Mucosa of gallbladder (tissue), 1 donor: Measurements from ENCODE around the gene MEAK7. TPM values are rescaled to one million over a fixed set of nuclear protein-coding genes. Genes with fewer than 3 reads are reported as not detected.
A peak's percentile ranks its signal among the peaks of the same experiment; 100 is the strongest.
"Not testable (repeated sequence)": the region's sequence is repeated elsewhere in the genome, so short reads cannot be mapped to it uniquely, and the experiment has no call there.

Experiments
- DNase-seq: peaks from one replicate; pipeline ENCODE4 v3.0.0-alpha.2; 2020; ENCODE audit warnings: low spot score
- total RNA-seq: library from RNA; stranded (reverse); gene quantifications from one replicate; pipeline ENCODE4 v1.2.1, GENCODE V29; 2021
- donor health status: DM: no; HTN: no; CAD: no.

MEAK7 gene
- total RNA-seq, 1 donor from 2014 or later = 22.5 TPM

- no peak for DNase-seq
Observed at GRCh38 chr16:84532855-84533486, 28.5 kb upstream of the MEAK7 start.

- peak; percentile 62 for DNase-seq
Observed at GRCh38 chr16:84532291-84532724, 27.8 kb upstream of the MEAK7 start.

DNA sequence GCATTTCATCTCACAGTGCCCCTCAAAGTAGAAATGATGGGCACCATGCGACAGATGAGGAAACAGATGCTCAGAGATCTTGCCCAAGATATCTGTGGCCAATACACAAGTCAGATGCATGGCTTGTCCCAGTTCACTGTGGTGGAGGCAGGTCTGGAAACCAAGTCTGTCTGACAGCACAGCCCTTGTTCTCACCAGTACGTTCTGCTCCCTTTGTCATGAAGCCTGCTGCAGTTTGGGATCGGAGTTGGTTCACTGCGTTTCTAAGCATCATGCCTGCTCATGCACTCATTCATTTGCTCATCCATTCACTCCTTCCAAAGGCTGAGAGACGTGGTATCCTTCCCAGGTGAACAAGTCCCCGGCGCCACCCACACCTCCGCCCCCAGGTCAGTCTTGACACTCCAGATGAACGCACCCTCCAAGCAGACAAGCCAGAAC lies 27.2 kb upstream of the MEAK7 start:
- DNase-seq = no peak

GRCh38 chr16:84530590-84530989 lies 26.1 kb upstream of the MEAK7 start:
- DNase-seq = no peak

- no peak for DNase-seq
Observed at GRCh38 chr16:84529607-84530006, 25.1 kb upstream of the MEAK7 start.

- DNase-seq = no peak
Observed at GRCh38 chr16:84528322-84528721, 23.9 kb upstream of the MEAK7 start.

DNA sequence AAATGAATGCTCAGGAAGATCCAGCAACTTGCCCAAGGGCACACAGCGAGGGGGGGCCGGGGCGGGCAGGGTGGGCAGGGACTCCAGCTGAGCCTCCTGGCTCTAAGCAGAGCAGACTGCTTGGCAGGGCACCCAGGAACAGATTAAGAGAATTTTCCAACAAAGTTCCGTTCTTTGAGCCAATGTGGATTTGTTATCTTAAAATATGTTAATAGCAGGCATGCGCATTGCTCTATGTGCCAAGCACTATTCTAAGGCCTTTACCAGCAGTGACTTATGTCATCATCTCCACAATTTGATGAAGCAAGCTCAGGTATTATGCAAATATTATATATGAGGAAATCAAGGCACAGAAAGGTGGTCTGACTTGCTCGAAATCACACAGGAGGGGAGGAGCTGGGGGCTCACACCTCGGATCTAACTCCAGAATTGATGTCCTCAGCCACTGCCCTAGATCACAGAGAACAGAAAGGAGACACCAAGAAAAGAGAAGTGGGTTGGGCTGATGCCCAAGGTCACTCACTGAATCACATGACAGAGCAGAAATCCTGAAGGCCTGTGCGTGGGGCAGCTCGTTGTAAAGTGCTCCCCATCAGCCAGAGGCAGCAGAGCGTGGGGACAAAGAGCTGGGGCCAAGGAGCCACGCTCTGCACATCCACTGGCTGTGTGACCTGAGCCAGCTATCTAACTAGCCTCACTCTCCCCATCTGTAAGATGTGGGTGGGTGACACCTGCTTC lies 23.2 kb upstream of the MEAK7 start:
- no peak for DNase-seq

GRCh38 chr16:84526794-84527531 lies 22.5 kb upstream of the MEAK7 start:
- no peak for DNase-seq

GRCh38 chr16:84524941-84525581 lies 20.6 kb upstream of the MEAK7 start:
- DNase-seq = not testable (repeated sequence)

DNA sequence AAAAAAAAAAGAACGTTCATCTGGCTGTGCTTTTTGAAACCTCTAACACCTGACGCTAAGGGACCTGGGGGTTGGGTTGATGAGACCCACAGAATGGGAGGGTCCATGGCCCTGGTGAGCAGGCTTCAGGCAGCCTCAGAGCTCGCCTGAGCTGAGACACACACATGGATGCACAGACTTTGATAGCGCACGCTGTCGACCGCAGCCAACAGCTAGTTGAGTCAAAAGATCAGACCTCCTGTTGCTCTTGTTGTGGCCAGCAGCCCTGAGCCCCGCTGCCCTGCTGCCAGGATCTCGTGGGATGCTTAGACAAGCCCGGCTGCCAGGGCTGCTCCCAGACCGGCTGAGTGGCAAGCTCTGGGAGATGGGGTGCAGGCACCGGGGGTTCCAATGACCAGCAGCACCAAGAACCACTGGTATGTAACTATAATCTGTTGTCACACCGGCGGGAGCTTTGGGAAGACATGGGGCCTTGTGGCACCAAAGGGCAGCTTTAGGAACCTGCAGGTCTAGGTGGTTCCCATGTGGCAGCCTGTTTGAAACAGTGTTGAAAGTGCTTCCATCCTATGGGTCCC lies 20.0 kb upstream of the MEAK7 start:
- no peak for DNase-seq

DNA sequence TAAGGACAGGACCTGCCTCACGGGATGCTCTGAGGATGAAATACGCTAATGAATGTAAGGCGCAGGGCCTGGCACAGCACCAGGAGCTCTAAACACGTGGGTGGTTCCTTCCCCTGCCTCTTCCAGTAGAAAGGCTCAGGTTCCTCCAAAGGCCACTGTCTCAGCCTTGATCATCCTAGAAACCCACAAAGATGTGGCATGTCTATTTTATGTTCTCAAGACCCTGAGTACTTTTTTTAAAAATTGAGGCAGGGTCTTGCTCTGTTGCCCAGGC lies 17.0 kb upstream of the MEAK7 start:
- no peak for DNase-seq

- no peak for DNase-seq
Observed at GRCh38 chr16:84520725-84521496, 16.5 kb upstream of the MEAK7 start.

DNA sequence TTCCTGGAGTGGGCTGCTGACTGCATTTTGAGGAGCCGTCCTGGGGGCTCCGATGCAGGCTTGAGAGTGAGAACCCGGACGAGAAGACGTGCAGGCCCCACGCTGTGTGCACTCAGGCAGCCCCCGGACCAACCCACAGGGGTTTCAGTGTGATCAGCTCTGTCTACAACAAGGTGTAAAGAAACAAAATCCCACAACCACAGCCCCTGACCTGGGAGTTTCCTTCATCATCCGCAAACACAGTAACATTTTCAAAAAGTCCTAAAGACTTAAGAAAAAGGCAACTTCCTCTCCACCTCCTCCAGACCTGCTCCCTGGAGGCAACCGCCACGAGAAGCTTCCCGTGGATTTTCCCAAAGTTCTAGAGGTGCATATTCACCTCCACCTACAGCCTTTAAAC lies 15.4 kb upstream of the MEAK7 start:
- no peak for DNase-seq

DNA sequence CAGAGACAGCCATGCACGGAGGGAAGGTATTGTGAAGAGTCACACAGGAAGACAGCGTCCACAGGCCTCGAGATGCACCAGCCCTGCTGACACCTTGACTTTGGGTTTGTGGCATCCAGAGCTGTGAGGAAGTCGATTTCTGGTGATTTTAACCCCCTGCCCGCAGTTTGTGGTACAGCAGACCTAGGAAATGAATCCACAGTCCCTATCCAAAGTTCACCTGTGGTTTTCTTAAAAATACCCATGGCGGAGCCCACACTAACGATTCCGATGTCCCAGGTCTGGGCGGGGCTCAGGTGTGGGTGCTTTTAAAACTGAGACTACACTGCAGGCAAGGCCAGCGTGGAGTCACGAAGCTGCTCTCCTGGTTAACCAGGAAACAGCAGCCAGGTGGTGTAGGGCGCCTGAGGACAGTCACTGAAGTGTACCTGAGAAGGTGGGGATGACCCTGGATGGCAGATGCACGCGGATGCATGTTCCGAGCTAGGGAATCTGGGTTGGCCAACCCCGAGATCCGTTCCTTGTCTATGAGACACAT lies 14.4 kb upstream of the MEAK7 start:
- DNase-seq = no peak

- DNase-seq = not testable (repeated sequence)
Observed at GRCh38 chr16:84518220-84518619, 13.8 kb upstream of the MEAK7 start.

DNA sequence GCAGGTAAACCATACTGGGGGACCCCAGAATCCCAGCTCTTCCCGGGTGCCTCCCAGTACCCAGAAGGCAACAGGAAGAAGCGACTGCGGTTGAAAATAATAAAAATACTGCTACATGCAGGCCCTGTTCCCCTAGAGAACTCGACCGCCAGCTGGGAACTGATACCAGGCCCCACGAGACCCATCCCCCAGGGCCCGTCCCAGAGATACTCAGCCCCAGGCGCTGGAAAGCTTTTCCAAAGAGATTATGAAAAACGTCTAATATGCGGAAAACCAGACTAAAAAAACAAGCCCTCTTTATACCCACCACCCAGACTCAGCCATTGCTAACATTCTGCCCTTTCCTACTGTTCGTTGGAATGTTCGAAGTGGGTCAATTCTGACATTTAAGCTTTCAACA lies 12.9 kb upstream of the MEAK7 start:
- DNase-seq = no peak

DNA sequence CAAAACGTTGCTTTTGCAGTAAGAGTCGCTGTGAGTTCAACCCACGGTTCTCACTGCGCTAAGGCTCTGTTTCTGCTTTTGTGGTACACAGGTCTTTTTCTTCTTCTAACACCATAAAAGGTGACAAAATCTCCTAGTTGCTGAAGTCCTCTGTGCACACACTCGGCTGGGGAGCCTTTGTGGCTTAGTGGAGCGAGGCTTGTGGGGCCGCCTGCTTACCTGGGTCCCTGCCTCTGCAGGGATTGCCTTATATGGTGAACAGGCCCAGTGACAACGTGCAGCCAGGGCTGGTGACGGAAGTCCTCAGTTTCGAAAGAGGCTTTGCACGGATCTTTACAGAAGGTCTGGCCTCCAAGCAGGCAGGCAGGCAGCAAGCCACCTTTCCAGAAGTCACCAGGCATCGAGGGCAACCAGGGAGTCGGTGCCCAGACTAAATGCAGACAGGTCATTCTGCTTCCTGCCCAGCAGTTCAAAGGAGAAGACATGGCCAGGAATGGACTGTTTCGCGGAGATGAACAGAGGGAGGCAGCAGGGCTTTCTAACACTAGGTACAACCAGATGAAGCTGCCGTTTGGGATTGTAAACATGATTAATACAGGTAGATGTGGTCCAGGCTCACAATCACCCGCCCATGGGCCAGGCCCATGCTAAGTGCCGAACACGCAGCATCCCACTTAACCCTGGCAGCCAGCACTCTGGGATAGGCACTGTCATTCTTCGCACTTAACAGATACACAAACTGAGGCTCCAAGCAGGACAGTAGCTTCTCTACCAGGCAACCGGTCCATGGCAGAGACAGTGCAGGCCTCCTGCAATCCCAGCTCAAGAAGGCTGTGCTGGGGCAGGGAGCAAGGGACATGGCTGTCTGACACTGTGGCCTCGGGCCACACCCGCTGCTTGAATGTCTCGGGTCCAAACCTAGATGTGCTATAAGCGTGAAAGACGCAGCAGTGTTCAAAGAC lies 10.7 kb upstream of the MEAK7 start:
- DNase-seq = peak; percentile 59

- no peak for DNase-seq
Observed at GRCh38 chr16:84514295-84514873, 9.9 kb upstream of the MEAK7 start.

DNA sequence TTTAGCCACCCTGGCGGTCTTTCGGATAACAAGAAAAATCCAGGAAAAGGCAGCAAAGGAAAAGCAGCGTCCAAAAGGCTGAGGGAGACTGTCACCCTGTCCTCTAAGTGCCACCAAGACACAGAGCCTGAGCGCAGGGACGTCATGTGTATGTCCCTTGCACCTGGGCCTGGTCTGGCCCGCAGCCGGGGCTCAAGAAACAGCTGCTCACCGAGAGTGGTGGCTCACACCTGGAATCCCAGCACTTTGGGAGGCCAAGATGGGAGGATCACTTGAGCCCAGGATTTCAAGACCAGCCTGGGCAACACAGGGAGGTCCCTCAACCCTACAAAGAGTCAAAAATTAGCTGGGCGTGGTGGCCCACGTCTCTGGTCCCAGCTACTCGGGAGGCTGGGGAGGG lies 9.2 kb upstream of the MEAK7 start:
- DNase-seq = no peak

DNA sequence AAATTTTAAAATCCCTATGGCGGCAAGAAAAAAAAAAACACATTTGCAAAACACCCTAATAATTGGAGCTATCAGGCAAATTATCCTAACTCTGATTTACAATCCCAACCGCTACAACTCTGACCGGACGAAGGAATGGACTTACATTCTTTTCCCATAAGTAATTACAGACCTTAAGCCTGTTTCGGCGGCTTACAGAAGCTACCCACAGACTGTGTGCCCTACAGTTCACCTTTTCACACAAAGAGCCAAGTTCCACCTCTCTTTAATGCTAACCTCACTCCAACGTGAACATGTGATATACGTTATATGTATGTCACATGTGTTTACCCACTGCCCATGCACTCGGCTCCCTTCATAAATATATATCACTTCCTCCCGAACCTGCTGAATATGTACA lies 8.7 kb upstream of the MEAK7 start:
- DNase-seq = no peak
